ENCODE results near the gene FKBP3. TPM values are rescaled to one million over a fixed set of nuclear protein-coding genes. Genes with fewer than 3 reads are reported as not detected.
A peak's percentile ranks its signal among the peaks of the same experiment; 100 is the strongest.

Gene FKBP3
- total and polyA plus RNA-seq, 2 of the 13 experiments (the other 11 are each of a cell fraction or from before 2014, with no cell fraction given): 57.0 to 87.6 TPM

- TF ChIP-seq ZNF737 (CRISPR knock-in tag; IDR thresholded peaks at IDR 0.05; ENCODE audit: borderline replicate concordance): no peak
- TF ChIP-seq IRX3 (CRISPR knock-in tag; IDR thresholded peaks at IDR 0.05; ENCODE audit: borderline replicate concordance, low read depth): no peak
- no peak for TF ChIP-seq GZF1 (CRISPR knock-in tag; IDR thresholded peaks at IDR 0.05)
Observed at GRCh38 chr14:45096218-45096617, 38.1 kb downstream of the FKBP3 start (continued).

DNA sequence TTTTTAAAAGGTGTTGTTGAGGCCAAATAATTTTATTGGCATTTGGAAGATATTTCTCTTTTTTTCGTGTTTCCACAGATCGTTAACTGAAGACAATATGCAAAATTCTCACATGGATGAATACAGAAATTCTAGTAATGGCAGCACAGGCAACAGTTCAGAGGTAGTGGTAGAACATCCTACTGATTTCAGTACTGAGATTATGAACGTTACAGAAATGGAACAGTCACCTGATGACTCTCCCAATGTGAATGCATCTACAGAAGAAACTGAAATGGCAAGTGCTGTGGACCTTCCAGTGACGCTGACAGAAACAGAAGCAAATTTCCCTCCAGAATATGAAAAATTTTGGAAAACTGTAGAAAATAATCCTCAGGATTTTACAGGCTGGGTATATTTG is 39.1 kb downstream of the FKBP3 start:
- ChIA-PET CTCF (ENCODE audit: low intra/inter-chr PET ratio, low total read pairs) (no interaction called here), POLR2A (no interaction called here)
- Histone ChIP-seq H3K36me3 (replicated peaks in 1 of 2; ENCODE audit: control insufficient read depth in 1 of 2, insufficient read depth in 2 of 2, low read length in 2 of 2) (peaks cover 8 to 44% of the 10 kb centered on the region in 2 experiments), H3K79me2 (ENCODE audit: insufficient read depth, low read length) (peaks cover 52% of the 10 kb centered on the region), H3K9me3 (ENCODE audit: low read length) (no peaks in the 10 kb centered on the region), H3K27me3 (ENCODE audit: control insufficient read depth in 1 of 2, insufficient read depth in 2 of 2, low read length in 2 of 2) (no peaks in the 10 kb centered on the region), H3K4me3 (replicated peaks in 1 of 3; ENCODE audit: insufficient read depth in 1 of 3, low read depth in 2 of 3, low read length in 3 of 3) (no peak overlapping the region; a peak in 1 of 6 replicates), H3K27ac (ENCODE audit: extremely low read length, insufficient read depth, low read length) (no peak overlapping the region), H3K9ac (ENCODE audit: insufficient read depth, low read depth, low read length) (no peak overlapping the region), H3K4me1 (ENCODE audit: insufficient read depth, low read length) (0 out of 2 replicates have a peak, but pooled peaks cover 11% of the 10 kb centered on the region), H3K4me2 (ENCODE audit: low read depth, low read length) (no peak overlapping the region), H2AFZ (ENCODE audit: low read length) (no peak overlapping the region), H4K20me1 (ENCODE audit: insufficient read depth, low read length) (peaks cover 16% of the 10 kb centered on the region; the same call in 1 of the 2 replicates)
- in situ Hi-C loops (cut with HindIII; ENCODE audit: extremely low pct_ligation_motif_present, low pct_unique_long_range_greater_than_20kb): no loop called here
- WGBS (ENCODE audit: low lambda C conversion rate): 94% methylated on average over 4 of the region's 4 CpGs
- no TSS peak for BruUV-seq (replicated peaks)
- DNase-seq (ENCODE audit: low spot score) (no peak), FAIRE-seq (no peak), ATAC-seq (no peak)
- intact Hi-C loops (cut with micrococcal nuclease; ENCODE audit: unreplicated experiment): no loop called here
- TF ChIP-seq HMG20B (CRISPR knock-in tag; conservative IDR thresholded peaks at IDR 0.05): no peak
- no peak for TF ChIP-seq SP140L (CRISPR knock-in tag; IDR thresholded peaks at IDR 0.05; ENCODE audit: borderline replicate concordance)
- peak; percentile 98 for TF ChIP-seq ZNF317 (CRISPR knock-in tag; IDR thresholded peaks at IDR 0.05)

DNA sequence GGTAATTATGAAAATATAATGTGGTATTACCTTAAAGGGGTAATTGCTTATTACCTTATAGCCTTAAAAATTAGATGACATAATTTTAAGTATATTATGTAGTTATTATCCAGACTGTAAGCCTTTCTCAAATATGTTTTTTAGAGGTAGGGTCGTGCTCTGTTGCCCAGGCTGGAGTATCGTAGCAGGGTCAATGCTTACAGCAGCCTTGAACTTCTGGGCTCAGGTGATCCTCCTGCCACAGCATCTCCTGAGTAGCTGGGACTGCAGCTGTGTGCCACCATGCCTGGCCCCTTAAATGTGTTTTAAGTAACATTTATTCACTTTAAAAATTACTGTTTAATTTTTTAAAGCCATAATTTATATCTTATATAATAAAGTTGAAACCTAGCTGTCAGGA is 40.0 kb downstream of the FKBP3 start:
- in situ Hi-C loops (cut with HindIII; ENCODE audit: extremely low pct_ligation_motif_present, low pct_unique_long_range_greater_than_20kb): no loop called here
- peaks cover 8 to 40% of the 10 kb centered on the region in 2 experiments for H3K36me3 ChIP-seq (replicated peaks in 1 of 2; ENCODE audit: control insufficient read depth in 1 of 2, insufficient read depth in 2 of 2, low read length in 2 of 2)

More for the DNA sequence above, 40.0 kb downstream of the FKBP3 start:
- WGBS (ENCODE audit: low lambda C conversion rate): 85% methylated on average over 2 of the region's 2 CpGs
- no peaks in the 10 kb centered on the region for H3K27me3 ChIP-seq (ENCODE audit: control insufficient read depth in 1 of 2, insufficient read depth in 2 of 2, low read length in 2 of 2)
- ChIA-PET CTCF (ENCODE audit: low intra/inter-chr PET ratio, low total read pairs) (no interaction called here), POLR2A (no interaction called here)
- no peak overlapping the region for H3K9ac ChIP-seq (ENCODE audit: insufficient read depth, low read depth, low read length)
- intact Hi-C loops (cut with micrococcal nuclease; ENCODE audit: unreplicated experiment): no loop called here
- DNase-seq (ENCODE audit: low spot score) (no peak), ATAC-seq (no peak), FAIRE-seq (no peak)
- no peak overlapping the region for H2AFZ ChIP-seq (ENCODE audit: low read length)
- H3K79me2 ChIP-seq (ENCODE audit: insufficient read depth, low read length): peaks cover 60% of the 10 kb centered on the region
- H3K4me1 ChIP-seq (ENCODE audit: insufficient read depth, low read length): peaks cover 20% of the 10 kb centered on the region; the same call in 1 of the 2 replicates
- peaks cover 21% of the 10 kb centered on the region; the same call in 1 of the 2 replicates for H4K20me1 ChIP-seq (ENCODE audit: insufficient read depth, low read length)
- H3K4me2 ChIP-seq (ENCODE audit: low read depth, low read length): no peak overlapping the region
- no peak overlapping the region for H3K4me3 ChIP-seq (replicated peaks in 1 of 3; ENCODE audit: insufficient read depth in 1 of 3, low read depth in 2 of 3, low read length in 3 of 3)
- H3K27ac ChIP-seq (ENCODE audit: extremely low read length, insufficient read depth, low read length): no peak overlapping the region
- no TSS peak for BruUV-seq (replicated peaks)
- H3K9me3 ChIP-seq (ENCODE audit: low read length): no peaks in the 10 kb centered on the region
- TF ChIP-seq ZNF121 (CRISPR knock-in tag; IDR thresholded peaks at IDR 0.05): peak; percentile 79
- no peak for TF ChIP-seq EHMT2 (IDR thresholded peaks at IDR 0.05; ENCODE audit: borderline replicate concordance, low read depth, low read length)
